Measurements from ENCODE around the gene UPK3BL2.
"Not testable (repeated sequence)": the region's sequence is repeated elsewhere in the genome, so short reads cannot be mapped to it uniquely, and the experiment has no call there.

UPK3BL2 gene

DNA sequence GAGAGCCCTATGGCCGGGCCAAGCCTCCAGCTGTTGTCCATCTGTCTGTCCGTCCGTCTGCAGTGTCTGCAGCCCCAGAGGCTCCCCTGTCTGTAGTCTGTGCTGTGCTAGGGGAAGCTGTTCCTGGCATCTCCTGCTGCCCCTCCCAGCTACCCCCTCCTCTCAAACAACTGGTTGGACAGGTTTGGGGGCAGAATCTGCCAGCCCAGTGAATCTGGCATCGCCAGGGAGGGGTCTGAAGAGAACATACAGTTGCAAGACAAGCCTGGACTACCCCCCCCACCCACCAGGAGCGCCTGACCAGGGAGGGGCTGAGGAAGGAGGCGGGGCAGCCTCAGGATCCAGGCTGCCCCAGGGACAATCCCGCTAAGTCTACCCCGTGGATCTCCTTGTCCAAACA, at the start of gene UPK3BL2:
Gene UPK3BL2 (minus strand): TSS at position 101 of the 400 bp plus-strand sequence. CDS start 60 bp downstream, at position 41.
- DNase-seq (ENCODE audit: low spot score), result not testable (repeated sequence)

GRCh38 chr7:102592477-102593019, 49.1 kb upstream of the UPK3BL2 start:
- DNase-seq (ENCODE audit: low spot score), result not testable (repeated sequence)

DNA sequence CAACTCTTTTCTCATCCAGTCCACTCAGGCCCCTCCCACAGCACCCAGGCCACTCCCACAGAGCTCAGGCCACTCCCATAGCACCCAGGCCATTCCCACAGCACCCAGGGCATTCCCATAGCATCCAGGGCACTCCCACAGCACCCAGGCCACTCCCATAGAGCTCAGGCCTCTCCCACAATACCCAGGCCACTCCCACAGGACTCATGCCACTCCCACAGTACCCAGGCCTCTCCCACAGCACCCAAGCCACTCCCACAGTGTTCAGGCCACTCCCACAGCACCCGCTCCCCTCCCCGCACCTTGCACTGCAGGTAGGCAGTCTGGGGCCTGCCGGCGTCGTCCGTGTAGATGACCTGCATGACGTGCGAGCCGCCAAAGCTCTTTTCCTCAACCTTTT, 46.4 kb upstream of the UPK3BL2 start:
- not testable (repeated sequence) for DNase-seq (ENCODE audit: low spot score)

GRCh38 chr7:102583495-102583894, 40.0 kb upstream of the UPK3BL2 start:
- not testable (repeated sequence) for DNase-seq (ENCODE audit: low spot score)

DNA sequence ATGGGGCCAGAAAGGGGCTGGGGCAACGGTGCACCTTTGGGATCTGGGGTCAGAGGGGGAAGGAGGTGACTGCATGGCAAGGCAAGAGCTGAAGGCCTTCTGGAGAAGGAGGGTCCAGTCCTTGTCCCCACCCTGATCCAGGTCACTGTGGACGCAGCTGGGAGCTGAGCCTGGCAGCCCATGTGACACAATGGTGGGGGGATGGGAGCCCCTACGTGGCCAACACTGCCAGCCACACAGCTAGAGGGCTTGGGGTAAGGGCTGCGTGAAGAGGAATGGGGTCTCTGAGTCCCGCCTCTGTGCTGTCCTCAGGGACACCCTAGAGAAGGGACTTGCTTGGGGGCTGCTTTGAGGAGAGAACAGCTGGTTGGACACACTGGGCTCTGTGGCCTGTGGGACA, 38.2 kb upstream of the UPK3BL2 start:
- not testable (repeated sequence) for DNase-seq (ENCODE audit: low spot score)

DNA sequence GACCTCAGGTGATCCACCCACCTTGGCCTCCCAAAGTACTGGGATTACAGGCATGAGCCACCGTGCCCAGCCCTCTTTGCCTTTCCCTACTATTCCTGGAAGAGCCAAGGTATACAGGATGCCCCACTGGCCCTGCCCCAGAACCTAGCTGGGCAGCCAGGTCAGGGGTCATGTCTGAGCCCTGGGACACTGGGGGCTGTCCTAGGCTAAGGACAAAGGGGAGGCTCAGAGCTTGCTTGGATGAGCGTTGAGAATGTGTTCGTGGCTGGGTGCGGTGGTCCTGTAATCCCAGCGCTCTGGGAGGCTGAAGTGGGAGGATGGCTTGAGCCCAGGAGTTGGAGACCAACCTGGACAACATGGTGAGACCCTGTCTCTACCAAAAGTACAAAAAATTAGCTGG, 35.0 kb upstream of the UPK3BL2 start:
- DNase-seq (ENCODE audit: low spot score), result not testable (repeated sequence)

GRCh38 chr7:102577315-102578240, 34.1 kb upstream of the UPK3BL2 start:
- not testable (repeated sequence) for DNase-seq (ENCODE audit: low spot score)

- DNase-seq (ENCODE audit: low spot score), result not testable (repeated sequence)
These were observed 32.9 kb upstream of the UPK3BL2 start for GRCh38 chr7:102576363-102576762.

- DNase-seq (ENCODE audit: low spot score), result not testable (repeated sequence)
These were observed 31.1 kb upstream of the UPK3BL2 start for GRCh38 chr7:102574607-102575006.

- DNase-seq (ENCODE audit: low spot score), result not testable (repeated sequence)
These were observed 29.1 kb upstream of the UPK3BL2 start, which contains the start of gene POLR2J3 for GRCh38 chr7:102572261-102573239. Gene POLR2J3, minus strand, starts transcription at chr7:102572583. Its CDS starts 62 bp downstream, at chr7:102572521.

DNA sequence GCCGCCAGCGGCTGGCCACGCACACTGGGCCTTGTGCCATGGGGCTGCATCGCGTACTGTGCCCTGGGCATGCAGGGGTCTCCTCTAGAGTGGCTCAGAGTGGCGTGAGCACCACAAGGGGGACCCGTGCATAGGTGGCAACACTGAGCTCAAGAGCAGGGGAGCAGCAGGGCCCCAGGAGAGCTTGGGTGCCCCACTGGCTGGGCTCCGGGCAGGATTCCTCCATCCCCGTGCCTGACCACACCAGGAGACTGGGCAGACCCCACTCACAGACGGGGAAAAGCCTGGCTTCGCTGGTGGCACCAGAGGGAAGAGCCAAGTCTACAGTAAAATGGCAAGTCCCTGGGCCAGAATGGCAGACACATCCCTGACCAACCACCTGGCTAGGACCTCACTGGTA, 25.1 kb upstream of the UPK3BL2 start:
- DNase-seq (ENCODE audit: low spot score), result not testable (repeated sequence)

- not testable (repeated sequence) for DNase-seq (ENCODE audit: low spot score)
These were observed 7.4 kb upstream of the UPK3BL2 start, which contains the start of gene SPDYE2 for GRCh38 chr7:102550808-102551422. Gene SPDYE2, plus strand, starts transcription at chr7:102551226. Its CDS starts 2,030 bp downstream, at chr7:102553256.

DNA sequence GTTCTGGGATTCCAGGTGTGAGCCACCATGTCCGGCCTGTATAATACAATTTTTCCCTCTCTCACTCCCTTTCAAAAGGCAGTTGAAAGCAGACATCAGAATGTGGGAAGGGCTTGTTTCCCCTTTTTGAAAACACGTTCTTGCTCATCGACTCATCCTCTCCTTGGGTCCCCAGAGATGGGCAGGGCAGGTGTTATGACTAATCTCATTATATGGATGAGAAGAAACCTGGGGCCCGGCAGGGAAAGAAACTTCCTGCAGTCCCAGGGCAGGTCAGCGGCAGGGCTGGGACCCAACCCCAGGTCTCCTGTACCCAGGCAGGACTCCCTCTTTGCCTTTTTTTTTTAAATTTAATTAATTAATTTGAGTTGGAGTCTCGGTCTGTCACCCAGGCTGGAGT, 2.9 kb upstream of the UPK3BL2 start:
- not testable (repeated sequence) for DNase-seq (ENCODE audit: low spot score)

- not testable (repeated sequence) for DNase-seq (ENCODE audit: low spot score)
These were observed 1.8 kb upstream of the UPK3BL2 start for GRCh38 chr7:102545288-102545687.

DNA sequence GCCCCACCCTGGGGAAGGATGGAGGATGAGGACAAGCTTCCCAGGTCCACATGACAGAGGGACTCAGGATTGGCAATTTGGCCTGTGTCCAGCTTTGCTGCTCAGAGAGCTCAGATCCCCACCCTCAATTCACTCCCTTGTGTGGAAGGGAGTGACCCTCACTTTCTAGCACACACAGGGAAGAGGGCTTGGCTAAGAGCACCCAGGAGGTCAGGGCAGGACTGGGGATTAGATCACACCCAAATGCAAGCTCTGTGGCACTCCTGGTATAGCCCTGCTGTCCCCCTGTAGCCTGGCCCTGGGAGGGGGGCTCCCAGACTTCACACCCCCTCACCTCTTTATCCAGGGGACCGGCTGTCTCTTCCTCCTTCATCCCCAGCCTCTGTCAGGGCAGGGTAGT, 876 bp upstream of the UPK3BL2 start:
- DNase-seq (ENCODE audit: low spot score), result not testable (repeated sequence)

DNA sequence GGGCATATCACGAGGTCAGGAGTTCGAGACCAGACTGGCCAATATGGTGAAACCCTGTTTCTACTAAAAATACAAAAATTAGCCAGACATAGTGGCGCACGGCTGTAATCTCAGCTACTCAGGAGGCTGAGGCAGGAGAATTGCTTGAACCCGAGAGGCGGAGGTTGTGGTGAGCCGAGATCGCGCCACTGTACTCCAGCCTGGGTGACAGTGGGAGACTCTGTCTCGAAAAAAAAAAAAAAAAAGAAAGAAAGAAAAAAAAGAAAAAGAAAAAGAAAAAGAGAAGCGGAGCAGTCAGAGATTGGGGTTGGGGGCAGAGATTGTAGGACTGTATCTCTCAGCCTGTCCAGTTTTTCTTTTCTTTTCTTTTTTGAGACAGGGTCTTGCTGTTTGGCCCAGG, 725 bp downstream of the UPK3BL2 start:
- not testable (repeated sequence) for DNase-seq (ENCODE audit: low spot score)

- DNase-seq (ENCODE audit: low spot score), result not testable (repeated sequence)
These were observed 1.4 kb downstream of the UPK3BL2 start for GRCh38 chr7:102542083-102542482.

GRCh38 chr7:102540604-102541003, 2.9 kb downstream of the UPK3BL2 start:
- not testable (repeated sequence) for DNase-seq (ENCODE audit: low spot score)

- DNase-seq (ENCODE audit: low spot score), result not testable (repeated sequence)
These were observed 8.4 kb downstream of the UPK3BL2 start for GRCh38 chr7:102535062-102535615.

GRCh38 chr7:102532127-102532526, 11.4 kb downstream of the UPK3BL2 start:
- not testable (repeated sequence) for DNase-seq (ENCODE audit: low spot score)

DNA sequence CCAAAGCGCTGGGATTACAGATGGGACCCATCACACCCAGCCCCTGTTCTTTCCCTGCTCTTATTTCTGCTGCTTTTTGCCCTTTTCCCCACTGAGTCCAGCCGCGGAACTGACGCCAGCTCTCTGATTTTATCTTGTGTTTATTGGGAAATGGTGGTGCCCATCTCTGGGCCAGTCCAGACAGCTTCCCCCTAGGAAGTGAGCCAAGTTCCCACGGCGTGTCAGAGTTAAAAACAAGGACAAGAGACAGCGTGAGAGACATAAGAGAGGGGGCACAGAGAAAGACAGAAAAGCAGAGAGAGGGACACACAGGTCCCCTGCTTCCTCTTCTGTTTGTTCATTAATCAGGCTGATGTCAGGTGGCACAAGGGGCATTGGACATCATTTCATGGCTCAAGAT, 11.9 kb downstream of the UPK3BL2 start:
- not testable (repeated sequence) for DNase-seq (ENCODE audit: low spot score)
